Diencephalon (tissue), 1 donor: Measurements from ENCODE around the gene ARRDC1. TPM values are rescaled to one million over a fixed set of nuclear protein-coding genes. Genes with fewer than 3 reads are reported as not detected.

Experiments
- small RNA-seq: library from RNA; depleted of rRNA; stranded (forward); fragments of <200 nt; gene quantifications from one replicate; pipeline ENCODE3, GENCODE V24; 2014
- total RNA-seq: library from RNA; depleted of rRNA; stranded (reverse); fragments of >200 nt; gene quantifications from one replicate; pipeline ENCODE4 v1.2.3, GENCODE V29; 2014

ARRDC1 gene, protein sequence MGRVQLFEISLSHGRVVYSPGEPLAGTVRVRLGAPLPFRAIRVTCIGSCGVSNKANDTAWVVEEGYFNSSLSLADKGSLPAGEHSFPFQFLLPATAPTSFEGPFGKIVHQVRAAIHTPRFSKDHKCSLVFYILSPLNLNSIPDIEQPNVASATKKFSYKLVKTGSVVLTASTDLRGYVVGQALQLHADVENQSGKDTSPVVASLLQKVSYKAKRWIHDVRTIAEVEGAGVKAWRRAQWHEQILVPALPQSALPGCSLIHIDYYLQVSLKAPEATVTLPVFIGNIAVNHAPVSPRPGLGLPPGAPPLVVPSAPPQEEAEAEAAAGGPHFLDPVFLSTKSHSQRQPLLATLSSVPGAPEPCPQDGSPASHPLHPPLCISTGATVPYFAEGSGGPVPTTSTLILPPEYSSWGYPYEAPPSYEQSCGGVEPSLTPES
- total RNA-seq: 17.3 TPM

DNA sequence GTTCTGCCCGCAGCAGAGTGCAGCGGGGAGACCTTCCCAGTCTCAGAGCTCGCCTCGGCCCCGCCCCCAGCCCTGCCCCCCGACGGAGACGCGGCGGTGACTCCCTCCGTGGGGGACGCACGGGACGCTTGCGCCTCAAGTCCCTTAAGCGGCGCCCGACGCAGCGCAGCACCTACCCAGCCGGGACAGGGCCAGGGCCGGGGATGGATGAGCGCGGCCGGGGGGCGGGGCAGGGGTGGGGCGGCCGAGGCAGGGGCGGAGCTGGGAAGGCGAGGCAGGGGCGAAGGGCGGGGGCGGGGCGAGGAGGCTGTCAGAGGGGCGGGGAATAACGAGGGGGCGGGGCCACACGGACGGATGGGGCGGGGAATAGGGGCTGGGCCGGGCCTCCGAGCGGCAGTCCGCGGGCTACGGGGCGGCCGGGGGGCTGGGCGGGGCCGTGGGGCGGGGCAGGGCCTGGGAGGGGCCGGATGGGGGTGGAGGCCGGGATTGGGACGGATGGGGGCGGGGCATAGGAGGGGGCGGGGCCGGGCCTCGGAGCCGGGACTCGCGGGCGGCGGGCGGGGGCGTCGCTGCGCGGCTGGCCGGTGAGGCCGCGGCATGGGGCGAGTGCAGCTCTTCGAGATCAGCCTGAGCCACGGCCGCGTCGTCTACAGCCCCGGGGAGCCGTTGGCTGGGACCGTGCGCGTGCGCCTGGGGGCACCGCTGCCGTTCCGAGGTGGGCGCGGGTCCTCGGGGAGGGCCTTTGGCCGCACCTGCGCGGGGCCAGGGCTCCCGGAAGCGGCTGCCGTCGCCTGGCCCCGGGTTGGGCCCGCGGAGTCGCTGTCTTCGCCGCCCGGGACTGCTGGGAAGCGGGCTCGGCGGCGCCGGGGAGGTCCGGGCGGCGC lies at the start of gene ARRDC1:
TSS of gene ARRDC1 (plus strand) at position 566 of the 884 bp plus-strand sequence. CDS start at position 598, 32 bp downstream.

DNA sequence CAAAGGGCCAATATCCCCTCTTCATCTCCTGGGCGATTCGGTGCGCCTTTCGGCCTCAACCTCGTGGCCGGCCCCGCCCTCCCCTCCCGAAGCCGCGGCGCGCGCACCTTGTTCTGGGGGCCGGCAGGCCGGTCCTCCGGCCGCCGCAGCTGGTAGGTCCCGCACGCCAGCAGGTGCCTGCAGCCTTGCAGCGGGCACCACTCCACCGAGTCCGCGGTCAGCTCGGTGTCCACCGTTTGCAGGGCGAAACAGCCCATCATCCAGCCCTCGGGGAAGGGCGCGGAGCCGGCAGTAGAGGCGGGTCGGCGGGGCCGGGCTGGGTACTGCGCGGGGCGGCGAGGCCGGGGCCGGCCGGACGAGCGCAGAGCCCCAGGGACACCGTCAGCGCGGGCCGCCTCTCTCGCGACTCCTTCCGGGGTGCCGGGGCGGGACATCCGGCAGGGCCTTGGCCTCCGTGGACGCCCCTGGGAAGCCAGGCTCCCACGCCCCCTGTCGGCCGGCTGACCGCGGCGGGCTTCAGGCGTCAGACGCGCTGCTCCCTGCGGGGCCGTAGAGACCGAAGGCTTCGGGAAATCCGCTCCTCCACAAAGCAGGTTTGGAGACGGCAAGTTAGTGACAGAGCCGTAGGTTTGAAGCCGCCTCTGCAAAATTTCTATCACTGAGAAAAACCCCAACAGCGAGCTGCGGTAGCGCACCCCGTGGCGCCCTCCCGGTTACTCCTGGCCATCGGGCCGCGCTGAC lies 26.8 kb upstream of the ARRDC1 start, which contains the start of gene DPH7:
TSS of gene DPH7 (minus strand) at position 408 of the 741 bp plus-strand sequence. CDS start at position 260, 148 bp downstream.

DNA sequence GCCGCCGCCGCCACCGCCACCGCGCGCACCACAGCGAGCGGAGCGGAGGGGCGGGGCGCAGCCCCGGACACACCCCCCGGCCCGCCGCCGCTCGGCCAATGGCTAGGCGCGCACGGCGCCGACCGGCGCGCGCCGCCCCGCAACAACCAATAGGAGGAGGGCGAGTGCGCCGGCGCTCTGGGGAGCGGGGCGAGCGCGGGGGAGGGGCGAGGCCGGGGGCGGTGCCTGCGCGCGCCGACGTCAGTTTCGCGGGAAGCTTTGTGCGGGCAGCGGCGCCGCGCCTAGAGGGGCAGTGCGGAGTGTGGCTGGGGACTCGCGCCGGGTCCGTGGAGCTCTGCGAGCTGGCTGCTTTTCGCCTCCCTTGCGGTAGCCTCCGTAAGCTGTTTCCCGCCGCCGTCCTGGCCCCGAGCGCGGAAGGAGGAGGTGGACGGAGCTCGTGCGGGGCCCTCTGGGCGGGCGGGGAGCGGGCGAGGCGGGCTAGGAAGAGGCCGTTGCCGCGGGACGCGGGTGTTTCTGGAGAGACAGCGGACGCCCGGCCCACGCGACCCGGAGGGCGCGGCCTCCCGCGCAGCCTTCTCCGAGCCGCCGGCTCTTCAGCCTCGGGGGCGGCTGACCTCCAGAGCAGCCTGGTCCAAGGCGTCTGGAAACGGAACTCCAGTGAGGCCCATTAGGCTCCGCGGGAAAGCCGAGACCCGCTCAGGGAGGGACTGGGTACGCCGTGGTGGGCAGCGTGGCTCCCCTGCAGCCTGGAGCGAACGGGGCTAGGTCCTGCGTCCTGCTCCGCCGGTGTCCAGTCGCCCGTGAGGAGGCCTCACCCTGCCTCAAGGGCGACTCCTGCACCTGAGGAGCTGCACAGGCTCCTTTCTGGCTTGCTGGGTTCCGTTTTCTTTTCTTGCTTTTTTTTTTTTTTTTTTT lies 14.8 kb upstream of the ARRDC1 start, which contains the start of gene ZMYND19:
TSS of gene ZMYND19 (minus strand) at position 44 of the 915 bp plus-strand sequence. CDS start 249 bp downstream, outside the sequence.

DNA sequence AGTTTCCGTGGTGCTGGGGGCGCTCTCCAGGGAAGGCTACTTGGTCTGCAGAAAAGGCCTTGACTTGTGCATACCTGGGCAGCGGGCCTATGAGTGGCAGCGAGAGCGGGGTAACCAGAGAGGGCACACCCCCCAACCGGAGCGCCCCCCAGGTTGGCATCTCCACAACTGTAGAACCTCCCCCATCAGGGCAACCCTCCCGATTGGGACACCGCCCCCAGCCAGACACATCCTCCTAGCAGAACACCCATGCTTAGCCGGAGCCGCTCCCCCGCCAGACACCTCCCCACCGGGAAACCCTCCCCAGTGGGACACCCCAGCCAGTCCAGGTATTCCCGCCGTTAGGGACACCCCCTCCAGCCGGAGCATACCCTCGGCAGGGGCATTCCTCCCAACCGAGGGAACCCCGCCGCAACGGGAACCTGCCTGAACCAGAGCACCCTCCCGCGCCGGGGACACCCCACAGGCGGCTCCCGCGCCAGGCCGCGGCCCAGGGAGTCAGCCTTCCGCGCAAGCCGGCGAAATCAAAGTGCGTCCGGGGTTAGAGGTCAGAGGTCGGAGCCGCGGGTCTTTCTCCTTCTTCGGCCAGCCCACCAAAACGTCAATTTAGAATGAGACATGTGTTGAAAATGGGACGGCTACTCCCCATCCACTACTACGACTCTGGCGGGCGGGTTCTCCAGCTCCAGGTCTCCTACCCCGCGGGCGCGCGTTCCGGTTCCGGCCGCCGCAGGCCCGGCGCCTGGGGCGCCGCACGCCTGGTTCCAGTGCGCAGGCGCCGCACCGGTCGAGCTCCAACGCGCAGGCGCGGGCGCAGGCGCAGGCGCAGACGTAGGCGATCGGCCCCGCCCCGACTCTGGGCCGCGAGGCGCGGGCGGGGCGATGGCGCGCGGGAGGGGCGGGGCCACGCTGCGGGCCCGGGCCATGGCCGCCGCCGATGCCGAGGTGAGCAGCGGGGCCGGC lies 12.9 kb downstream of the ARRDC1 start, which contains the start of gene EHMT1:
TSS of gene EHMT1 (plus strand) at position 901 of the 963 bp plus-strand sequence. CDS start at position 925, 24 bp downstream.

Small RNA genes lying within 50 kb of the gene (small RNA-seq; reads per million reads assigned to genes)
- not detected for gene RF00017

Other genes with a start within 250 kb of the ARRDC1 start
- 9.5 TPM for gene EXD3, start 182.5 kb upstream of the ARRDC1 start, total RNA-seq
- 1.6 TPM for gene NOXA1, start 182.3 kb upstream of the ARRDC1 start, total RNA-seq
- not detected for gene ENTPD8, start 164.3 kb upstream of the ARRDC1 start, total RNA-seq
- gene NSMF, start 146.4 kb upstream of the ARRDC1 start, total RNA-seq: 54.2 TPM
- 1.6 TPM for gene PNPLA7, start 55.3 kb upstream of the ARRDC1 start, total RNA-seq
- gene MRPL41, start 53.8 kb upstream of the ARRDC1 start, total RNA-seq: 26.8 TPM
- 25.6 TPM for gene DPH7, start 26.8 kb upstream of the ARRDC1 start, total RNA-seq
- gene ZMYND19, start 15.2 kb upstream of the ARRDC1 start, total RNA-seq: 16.8 TPM
- 64.1 TPM for gene EHMT1, start 13.3 kb downstream of the ARRDC1 start, total RNA-seq